HL-60 (cell line): ENCODE results near the gene ABCF3.
A peak's percentile ranks its signal among the peaks of the same experiment; 100 is the strongest.

Experiments
- DNase-seq, 2 experiments: peaks; one replicate each; pipeline ENCODE4 v3.0.0-alpha.2; 2010 to 2020; ENCODE audit warnings: low read depth in 1 of 2, low spot score in 1 of 2
- H3K27ac ChIP-seq: fragments of 250-450 bp; sonication (Bioruptor Pico); replicated peaks from 2 replicates; pipeline ENCODE4 v1.5.1; 2020; ENCODE audit warnings: mild to moderate bottlenecking, moderate library complexity
- H3K27me3 ChIP-seq: fragments of 250-450 bp; sonication (Bioruptor Pico); 2 replicates; pipeline ENCODE4 v1.5.1; 2021; ENCODE audit warnings: mild to moderate bottlenecking, moderate library complexity; ENCODE audit not compliant: insufficient read depth, poor library complexity, severe bottlenecking
- H3K4me3 ChIP-seq: replicated peaks from 2 replicates; pipeline ENCODE4 v1.5.1; 2011; ENCODE audit warnings: mild to moderate bottlenecking, control low read depth, low read length; ENCODE audit not compliant: insufficient read depth
- GABPA ChIP-seq: IDR thresholded peaks from 2 replicates; pipeline ENCODE4 v1.6.1; 2012; ENCODE audit warnings: low read depth
- POLR2AphosphoS5 ChIP-seq: IDR thresholded peaks from 2 replicates; pipeline ENCODE4 v1.6.1; 2012; ENCODE audit warnings: low read depth
- SPI1 ChIP-seq: IDR thresholded peaks from 2 replicates; pipeline ENCODE4 v1.6.1; 2012; ENCODE audit warnings: low read depth, mild to moderate bottlenecking, borderline replicate concordance
- TF ChIP-seq, protein P1 (sequence below): IDR thresholded peaks from 2 replicates; pipeline ENCODE4 v1.6.1; 2012; ENCODE audit warnings: low read depth; ENCODE audit not compliant: insufficient replicate concordance
- TF ChIP-seq, protein P2 (sequence below): IDR thresholded peaks from one replicate; pipeline ENCODE4 v1.5.1; 2011; ENCODE audit warnings: low read length, control low read depth, inconsistent platforms; ENCODE audit not compliant: insufficient read depth

Gene ABCF3

DNA sequence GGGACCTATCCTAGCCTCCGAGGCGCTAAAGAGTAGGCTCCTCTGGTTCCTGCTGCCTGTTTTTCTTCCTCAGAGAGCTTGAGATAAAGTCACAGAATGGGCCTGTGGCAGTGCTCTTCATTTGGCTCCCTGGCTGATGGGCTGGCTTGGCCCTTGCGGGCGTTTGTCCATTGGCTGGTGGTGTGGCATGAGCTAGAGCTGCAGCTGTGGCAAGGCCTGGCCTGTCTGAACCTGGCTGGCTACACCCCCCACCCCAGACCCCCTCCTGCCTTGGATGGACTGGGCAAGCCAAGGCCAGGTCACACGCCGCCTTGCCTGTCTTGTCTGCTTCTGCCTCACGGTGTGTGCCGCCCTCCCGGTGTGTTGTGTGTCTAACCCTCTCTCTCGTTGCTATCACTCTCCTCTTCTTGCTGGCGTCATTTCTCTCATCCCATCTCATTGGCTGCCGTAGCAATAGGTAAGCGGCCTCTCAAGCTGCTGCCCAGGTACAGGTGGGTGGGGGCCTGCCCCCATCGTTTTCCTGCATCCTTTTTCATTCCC is 8.2 kb upstream of the ABCF3 start:
- TF ChIP-seq, protein P1, sequence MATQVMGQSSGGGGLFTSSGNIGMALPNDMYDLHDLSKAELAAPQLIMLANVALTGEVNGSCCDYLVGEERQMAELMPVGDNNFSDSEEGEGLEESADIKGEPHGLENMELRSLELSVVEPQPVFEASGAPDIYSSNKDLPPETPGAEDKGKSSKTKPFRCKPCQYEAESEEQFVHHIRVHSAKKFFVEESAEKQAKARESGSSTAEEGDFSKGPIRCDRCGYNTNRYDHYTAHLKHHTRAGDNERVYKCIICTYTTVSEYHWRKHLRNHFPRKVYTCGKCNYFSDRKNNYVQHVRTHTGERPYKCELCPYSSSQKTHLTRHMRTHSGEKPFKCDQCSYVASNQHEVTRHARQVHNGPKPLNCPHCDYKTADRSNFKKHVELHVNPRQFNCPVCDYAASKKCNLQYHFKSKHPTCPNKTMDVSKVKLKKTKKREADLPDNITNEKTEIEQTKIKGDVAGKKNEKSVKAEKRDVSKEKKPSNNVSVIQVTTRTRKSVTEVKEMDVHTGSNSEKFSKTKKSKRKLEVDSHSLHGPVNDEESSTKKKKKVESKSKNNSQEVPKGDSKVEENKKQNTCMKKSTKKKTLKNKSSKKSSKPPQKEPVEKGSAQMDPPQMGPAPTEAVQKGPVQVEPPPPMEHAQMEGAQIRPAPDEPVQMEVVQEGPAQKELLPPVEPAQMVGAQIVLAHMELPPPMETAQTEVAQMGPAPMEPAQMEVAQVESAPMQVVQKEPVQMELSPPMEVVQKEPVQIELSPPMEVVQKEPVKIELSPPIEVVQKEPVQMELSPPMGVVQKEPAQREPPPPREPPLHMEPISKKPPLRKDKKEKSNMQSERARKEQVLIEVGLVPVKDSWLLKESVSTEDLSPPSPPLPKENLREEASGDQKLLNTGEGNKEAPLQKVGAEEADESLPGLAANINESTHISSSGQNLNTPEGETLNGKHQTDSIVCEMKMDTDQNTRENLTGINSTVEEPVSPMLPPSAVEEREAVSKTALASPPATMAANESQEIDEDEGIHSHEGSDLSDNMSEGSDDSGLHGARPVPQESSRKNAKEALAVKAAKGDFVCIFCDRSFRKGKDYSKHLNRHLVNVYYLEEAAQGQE: no peak
- TF ChIP-seq, protein P2, sequence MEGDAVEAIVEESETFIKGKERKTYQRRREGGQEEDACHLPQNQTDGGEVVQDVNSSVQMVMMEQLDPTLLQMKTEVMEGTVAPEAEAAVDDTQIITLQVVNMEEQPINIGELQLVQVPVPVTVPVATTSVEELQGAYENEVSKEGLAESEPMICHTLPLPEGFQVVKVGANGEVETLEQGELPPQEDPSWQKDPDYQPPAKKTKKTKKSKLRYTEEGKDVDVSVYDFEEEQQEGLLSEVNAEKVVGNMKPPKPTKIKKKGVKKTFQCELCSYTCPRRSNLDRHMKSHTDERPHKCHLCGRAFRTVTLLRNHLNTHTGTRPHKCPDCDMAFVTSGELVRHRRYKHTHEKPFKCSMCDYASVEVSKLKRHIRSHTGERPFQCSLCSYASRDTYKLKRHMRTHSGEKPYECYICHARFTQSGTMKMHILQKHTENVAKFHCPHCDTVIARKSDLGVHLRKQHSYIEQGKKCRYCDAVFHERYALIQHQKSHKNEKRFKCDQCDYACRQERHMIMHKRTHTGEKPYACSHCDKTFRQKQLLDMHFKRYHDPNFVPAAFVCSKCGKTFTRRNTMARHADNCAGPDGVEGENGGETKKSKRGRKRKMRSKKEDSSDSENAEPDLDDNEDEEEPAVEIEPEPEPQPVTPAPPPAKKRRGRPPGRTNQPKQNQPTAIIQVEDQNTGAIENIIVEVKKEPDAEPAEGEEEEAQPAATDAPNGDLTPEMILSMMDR: no peak
- TF ChIP-seq GABPA (no peak), SPI1 (no peak), POLR2AphosphoS5 (no peak)
- Histone ChIP-seq H3K4me3 (no peak overlapping the region), H3K27ac (no peak overlapping the region), H3K27me3 (no peaks in the 10 kb centered on the region)
- DNase-seq: no peak

DNA sequence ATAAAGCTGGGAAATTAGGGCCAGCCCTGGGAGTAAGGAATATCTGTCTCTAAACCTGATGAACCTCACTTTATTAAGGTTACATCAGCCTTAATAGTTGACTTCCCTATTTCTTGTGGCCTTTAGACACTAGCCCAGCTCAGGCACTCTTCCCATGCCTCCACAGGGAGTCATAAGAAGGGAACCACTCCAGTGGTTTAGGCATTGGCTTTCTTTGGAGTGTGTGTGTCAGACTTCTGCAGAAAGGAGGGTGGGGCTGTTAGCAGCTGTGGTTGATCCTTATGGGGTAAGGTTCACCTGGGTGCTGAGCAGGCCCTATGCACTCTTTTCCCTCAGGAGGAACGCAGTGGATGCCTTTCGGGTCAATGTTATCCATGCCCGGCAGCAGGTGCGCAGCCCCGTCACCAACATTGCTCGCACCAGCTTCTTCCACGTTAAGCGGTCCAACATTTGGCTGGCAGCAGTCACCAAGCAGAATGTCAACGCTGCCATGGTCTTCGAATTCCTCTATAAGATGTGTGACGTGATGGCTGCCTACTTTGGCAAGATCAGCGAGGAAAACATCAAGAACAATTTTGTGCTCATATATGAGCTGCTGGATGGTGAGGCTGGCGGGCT is 7.4 kb upstream of the ABCF3 start:
- Histone ChIP-seq H3K4me3 (no peak overlapping the region), H3K27ac (no peak overlapping the region), H3K27me3 (no peaks in the 10 kb centered on the region)
- DNase-seq: no peak
- TF ChIP-seq, protein P1: no peak
- peak; percentile 24; the same call in 1 of the 2 replicates for TF ChIP-seq SPI1

DNA sequence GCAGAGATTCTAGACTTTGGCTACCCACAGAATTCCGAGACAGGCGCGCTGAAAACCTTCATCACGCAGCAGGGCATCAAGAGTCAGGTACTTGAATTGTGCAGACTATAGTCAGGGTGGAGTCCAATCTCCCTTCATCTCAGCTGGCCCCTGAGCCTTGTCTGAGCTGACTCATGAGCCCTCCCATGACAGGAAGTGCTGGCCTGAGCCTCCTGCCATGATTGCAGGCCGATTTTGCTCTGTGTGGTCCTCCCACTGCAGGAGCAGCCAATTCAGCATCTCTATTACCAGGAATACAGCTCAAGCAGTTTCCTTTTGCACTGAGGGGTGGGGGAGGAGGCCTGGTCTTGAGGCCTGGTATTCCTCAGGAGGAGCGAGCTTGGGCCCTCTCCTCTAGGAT is 5.8 kb upstream of the ABCF3 start:
- DNase-seq: no peak

More for the DNA sequence above, 5.8 kb upstream of the ABCF3 start:
- TF ChIP-seq GABPA (no peak), SPI1 (no peak), POLR2AphosphoS5 (no peak)
- TF ChIP-seq, protein P1: no peak
- TF ChIP-seq, protein P2: no peak
- no peak overlapping the region for H3K27ac ChIP-seq
- H3K4me3 ChIP-seq: no peak overlapping the region
- no peaks in the 10 kb centered on the region for H3K27me3 ChIP-seq
